GM10248 (cell line): Measurements from ENCODE around the gene SLCO2B1.

Source experiments
- CTCF ChIA-PET: fragments of 300-600 bp; sonication (Branson Sonifier 250); formaldehyde crosslinking; extraction: SDS; loops from one replicate; lab custom pipeline; 2021; ENCODE audit warnings: antibody characterized with exemption; lab: Yijun Ruan, JAX
- POLR2A ChIA-PET: fragments of 350-650 bp; sonication (Branson Sonifier 250); formaldehyde crosslinking; extraction: SDS; loops from one replicate; lab custom pipeline; 2020; ENCODE audit warnings: antibody characterized with exemption; lab: Yijun Ruan, JAX
- DNase-seq: peaks from one replicate; pipeline ENCODE4 v3.0.0; 2012; ENCODE audit errors: extremely low spot score
- TF ChIP-seq, protein P1 (sequence below): IDR thresholded peaks from 2 replicates; pipeline ENCODE4 v1.5.1; 2012; ENCODE audit warnings: mild to moderate bottlenecking, low read depth; ENCODE audit errors: extremely low read depth, missing control alignments, control extremely low read depth

The SLCO2B1 gene

DNA sequence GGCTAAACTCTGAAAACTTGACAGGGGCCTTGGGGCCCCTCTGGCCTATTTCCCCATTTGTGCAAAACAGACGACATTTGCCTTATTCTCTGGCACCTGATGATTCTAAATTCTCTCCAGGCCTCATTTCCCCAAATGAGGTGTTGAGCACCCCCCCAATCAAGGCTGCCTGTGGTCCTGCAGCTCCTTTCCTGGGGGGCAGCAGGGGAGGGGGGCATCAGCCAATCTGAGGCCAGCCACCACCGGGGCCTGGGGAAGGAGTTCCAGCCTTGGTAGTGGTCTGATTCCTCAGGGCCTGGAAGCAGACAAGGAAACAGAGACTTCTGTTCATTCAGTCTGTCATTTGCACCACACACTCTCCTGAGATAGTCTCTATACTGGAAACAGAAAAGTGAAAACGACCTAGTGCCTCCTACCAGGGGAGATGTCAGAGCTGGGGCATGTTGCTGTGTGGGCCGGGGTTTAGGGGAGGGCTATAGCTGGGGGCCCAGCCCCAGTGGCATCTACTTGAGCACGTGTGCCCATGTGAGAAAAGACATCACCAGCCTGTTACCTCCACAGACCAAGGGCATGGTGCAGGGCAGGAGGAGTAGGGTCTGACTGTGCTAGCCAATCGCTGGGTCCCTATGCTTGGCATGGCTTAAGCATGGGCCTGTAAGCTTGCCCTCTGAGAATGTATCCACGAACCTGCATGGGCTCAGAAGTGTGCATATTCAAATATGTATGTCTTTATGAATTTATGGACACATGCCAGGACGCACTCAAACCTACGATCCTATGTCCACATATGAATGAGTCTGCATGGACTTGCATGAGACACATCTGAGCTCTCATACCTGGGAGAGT is 87.9 kb downstream of the SLCO2B1 start:
- ChIA-PET CTCF (interaction anchor here (0.8 to 17.1 kb wide), 7 partner anchors 9 to 216 kb away, joined by 3 to 496 read pairs (median 3); partner anchors contain the start of gene SLCO2B1), POLR2A (interaction anchor here (0.6 kb wide), 1 partner anchor 99 kb away, joined by 9 read pairs; no protein-coding TSS in a partner anchor)
- DNase-seq = no peak
- TF ChIP-seq, protein P1, sequence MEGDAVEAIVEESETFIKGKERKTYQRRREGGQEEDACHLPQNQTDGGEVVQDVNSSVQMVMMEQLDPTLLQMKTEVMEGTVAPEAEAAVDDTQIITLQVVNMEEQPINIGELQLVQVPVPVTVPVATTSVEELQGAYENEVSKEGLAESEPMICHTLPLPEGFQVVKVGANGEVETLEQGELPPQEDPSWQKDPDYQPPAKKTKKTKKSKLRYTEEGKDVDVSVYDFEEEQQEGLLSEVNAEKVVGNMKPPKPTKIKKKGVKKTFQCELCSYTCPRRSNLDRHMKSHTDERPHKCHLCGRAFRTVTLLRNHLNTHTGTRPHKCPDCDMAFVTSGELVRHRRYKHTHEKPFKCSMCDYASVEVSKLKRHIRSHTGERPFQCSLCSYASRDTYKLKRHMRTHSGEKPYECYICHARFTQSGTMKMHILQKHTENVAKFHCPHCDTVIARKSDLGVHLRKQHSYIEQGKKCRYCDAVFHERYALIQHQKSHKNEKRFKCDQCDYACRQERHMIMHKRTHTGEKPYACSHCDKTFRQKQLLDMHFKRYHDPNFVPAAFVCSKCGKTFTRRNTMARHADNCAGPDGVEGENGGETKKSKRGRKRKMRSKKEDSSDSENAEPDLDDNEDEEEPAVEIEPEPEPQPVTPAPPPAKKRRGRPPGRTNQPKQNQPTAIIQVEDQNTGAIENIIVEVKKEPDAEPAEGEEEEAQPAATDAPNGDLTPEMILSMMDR = no peak

DNA sequence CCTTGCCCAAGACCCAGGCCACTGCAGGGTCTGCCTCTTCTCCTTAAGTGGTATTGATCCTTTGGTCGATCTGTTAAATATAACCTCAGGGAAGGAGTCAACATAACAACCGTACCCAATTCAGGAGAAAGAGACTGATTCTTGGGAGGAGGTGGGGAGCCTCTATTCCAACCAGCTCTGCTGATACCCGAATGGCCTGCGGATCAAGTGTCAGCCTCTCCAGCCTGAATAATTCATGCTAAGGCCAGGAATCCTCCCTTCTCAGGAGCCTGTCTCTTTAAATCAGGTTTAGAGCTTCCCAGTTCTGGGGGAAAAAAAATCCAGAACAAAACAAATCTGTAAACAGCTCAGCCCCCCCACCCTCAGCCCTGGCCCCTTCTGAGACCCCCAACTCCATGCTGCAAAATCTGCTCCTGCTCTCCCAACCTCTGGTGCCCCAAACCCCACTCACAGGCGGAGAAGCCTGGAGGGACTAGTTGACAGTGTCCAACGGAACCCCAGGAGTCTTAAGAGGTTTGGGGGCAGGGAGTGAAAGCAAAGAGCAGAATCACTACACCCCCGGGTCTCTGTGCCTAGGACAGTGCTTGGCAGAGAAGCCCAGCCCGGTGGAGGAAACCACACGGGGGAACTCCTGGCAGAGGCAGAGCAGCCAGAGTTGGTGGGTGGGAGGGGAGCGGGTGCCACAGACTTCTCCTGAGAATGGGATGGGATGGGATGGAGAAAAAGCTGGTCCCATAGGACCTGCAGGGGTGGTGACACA is 88.8 kb downstream of the SLCO2B1 start:
- no peak for DNase-seq
- TF ChIP-seq, protein P1 = no peak
- CTCF ChIA-PET = interaction anchor here (0.8 to 17.1 kb wide), 12 partner anchors 8 to 314 kb away, joined by 3 to 496 read pairs (median 8); partner anchors contain the start of gene SLCO2B1
- POLR2A ChIA-PET = interaction anchor here (0.6 kb wide), 1 partner anchor 100 kb away, joined by 9 read pairs; no protein-coding TSS in a partner anchor

DNA sequence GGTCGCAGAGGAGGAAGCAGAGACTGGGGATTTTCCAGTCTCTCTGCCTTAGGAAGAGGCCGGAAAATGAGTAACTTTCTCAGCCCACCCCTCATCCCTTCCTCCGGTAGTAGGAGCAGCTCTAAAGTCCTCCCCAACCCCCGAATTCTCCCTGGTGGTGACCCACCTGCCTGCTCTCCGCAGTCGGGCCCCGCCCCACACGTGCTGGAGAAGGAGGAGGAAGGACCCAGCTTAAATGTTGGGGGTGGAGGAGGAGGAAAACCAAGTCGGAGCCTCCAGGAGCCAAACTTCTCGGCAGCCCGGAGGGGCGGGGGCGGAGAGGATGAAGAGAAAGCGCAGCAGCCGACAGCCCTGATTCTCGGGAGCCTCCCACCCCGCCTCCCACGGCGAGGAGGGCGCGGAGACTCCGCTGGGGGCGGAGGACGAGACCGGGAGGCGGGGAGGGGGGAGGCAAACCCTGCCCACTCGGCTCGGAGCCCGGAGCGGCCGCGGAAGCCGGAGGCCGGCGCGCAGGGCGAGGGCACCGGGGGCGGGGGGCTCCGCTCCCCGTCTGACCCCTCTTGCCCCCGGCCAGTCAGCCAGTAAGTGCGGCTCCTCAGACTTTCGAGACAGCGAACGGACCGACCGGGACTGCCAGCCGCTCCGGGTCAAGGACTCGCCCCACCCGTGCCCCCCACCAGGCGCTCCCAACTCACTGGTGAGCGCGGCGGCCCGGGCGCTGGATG is 89.6 kb downstream of the SLCO2B1 start, which contains the start of gene TPBGL:
Gene TPBGL (plus strand): TSS at position 464 of the 725 bp plus-strand sequence. CDS start 276 bp downstream, outside the sequence.
- DNase-seq = no peak
- POLR2A ChIA-PET = no interaction called here
- TF ChIP-seq, protein P1 = no peak
- CTCF ChIA-PET = interaction anchor here (0.8 to 17.1 kb wide), 23 partner anchors 9 to 315 kb away, joined by 3 to 496 read pairs (median 7); partner anchors contain the start of gene SLCO2B1

DNA sequence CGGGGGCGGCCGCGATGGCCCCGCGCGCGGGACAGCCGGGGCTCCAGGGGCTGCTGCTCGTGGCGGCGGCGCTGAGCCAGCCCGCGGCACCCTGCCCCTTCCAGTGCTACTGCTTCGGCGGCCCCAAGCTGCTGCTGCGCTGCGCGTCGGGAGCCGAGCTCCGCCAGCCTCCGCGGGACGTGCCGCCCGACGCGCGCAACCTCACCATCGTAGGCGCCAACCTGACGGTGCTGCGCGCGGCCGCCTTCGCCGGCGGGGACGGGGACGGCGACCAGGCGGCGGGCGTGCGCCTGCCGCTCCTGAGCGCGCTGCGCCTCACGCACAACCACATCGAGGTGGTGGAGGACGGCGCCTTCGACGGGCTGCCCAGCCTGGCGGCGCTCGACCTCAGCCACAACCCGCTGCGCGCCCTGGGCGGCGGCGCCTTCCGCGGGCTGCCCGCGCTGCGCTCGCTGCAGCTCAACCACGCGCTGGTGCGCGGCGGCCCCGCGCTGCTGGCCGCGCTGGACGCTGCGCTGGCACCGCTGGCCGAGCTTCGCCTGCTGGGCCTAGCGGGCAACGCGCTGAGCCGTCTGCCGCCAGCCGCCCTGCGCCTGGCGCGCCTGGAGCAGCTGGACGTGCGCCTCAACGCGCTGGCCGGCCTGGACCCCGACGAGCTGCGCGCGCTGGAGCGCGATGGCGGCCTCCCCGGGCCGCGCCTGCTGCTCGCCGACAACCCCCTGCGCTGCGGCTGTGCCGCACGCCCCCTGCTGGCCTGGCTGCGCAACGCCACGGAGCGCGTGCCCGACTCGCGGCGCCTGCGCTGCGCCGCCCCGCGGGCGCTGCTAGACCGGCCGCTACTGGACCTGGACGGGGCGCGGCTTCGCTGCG is 90.4 kb downstream of the SLCO2B1 start:
- TF ChIP-seq, protein P1 = peak; percentile 99
- ChIA-PET POLR2A (no interaction called here), CTCF (interaction anchor here (0.7 to 17.1 kb wide), 38 partner anchors 9 to 841 kb away, joined by 3 to 496 read pairs (median 4); partner anchors contain the start of gene SLCO2B1)
- peak; percentile 95 for DNase-seq

DNA sequence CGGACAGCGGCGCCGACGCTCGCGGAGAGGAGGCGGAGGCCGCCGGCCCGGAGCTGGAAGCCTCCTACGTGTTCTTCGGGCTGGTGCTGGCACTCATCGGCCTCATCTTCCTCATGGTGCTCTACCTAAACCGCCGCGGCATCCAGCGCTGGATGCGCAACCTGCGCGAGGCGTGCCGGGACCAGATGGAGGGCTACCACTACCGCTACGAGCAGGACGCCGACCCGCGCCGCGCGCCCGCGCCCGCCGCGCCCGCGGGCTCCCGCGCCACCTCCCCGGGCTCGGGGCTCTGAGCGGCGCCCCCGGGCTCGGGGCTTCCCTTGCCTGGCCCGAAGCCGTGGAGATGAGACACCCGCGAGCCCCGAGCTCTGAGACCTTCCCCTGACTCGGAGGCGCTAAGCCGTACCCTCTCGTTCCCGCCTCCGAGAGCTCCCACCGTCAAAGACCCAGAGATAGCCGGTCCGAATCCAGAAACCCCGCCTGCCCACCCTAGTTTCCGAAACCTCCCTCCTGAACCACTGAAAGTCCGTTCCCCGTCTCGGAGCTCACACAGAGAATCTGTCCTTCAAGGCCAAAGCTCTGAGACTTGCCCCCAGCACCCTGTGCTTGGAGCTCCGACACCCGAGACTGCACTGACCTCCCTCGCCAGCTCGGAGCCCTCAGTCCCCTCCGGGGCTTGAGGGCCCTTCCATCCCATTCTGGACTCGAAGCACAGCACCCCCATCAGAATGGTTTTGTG is 91.2 kb downstream of the SLCO2B1 start:
- CTCF ChIA-PET = interaction anchor here (0.8 to 17.1 kb wide), 27 partner anchors 8 to 841 kb away, joined by 3 to 496 read pairs (median 6); partner anchors contain the start of gene SLCO2B1
- no peak for DNase-seq
- POLR2A ChIA-PET = no interaction called here
- TF ChIP-seq, protein P1 = no peak
